ENCODE results near the gene ANKRD28. TPM values are rescaled to one million over a fixed set of nuclear protein-coding genes. Genes with fewer than 3 reads are reported as not detected.
"Not testable (repeated sequence)": the region's sequence is repeated elsewhere in the genome, so short reads cannot be mapped to it uniquely, and the experiment has no call there.

Gene ANKRD28
- total and polyA plus RNA-seq, 9 of the 15 experiments (the other 6 are each of a cell fraction or from before 2014, with no cell fraction given): 11.7 to 66.0 (median 36.7) TPM

GRCh38 chr3:15815696-15816095 is 17.9 kb upstream of the ANKRD28 start (continued):
- TF ChIP-seq REST (IDR thresholded peaks at IDR 0.05; ENCODE audit: borderline replicate concordance) (peak; percentile 51; the same call in 1 of the 2 replicates), REST (CRISPR knock-in tag; IDR thresholded peaks at IDR 0.05; ENCODE audit: low read depth) (no peak), KAT8 (IDR thresholded peaks at IDR 0.05; ENCODE audit: low read depth) (no peak)

- H3K9me3 ChIP-seq (replicated peaks; ENCODE audit: control insufficient read depth, insufficient read depth, low read depth, low read length); H4K20me1 ChIP-seq (replicated peaks; ENCODE audit: control insufficient read depth, insufficient read depth, low read length); H3K36me3 ChIP-seq (ENCODE audit: control insufficient read depth, insufficient read depth, low read length); BruUV-seq (replicated peaks); ATAC-seq; H3K27ac ChIP-seq (ENCODE audit: extremely low read depth, low read depth, low read length); H3K4me1 ChIP-seq (replicated peaks in 1 of 2; ENCODE audit: control insufficient read depth in 2 of 2, insufficient read depth in 2 of 2, low read length in 2 of 2); H3K9me1 ChIP-seq (ENCODE audit: control insufficient read depth, insufficient read depth, low read length); H3K4me2 ChIP-seq (ENCODE audit: insufficient read depth, low read length); H3K9ac ChIP-seq (ENCODE audit: insufficient read depth in 1 of 2, low read depth in 2 of 2, low read length in 2 of 2); H3K4me3 ChIP-seq; FAIRE-seq; DNase-seq (ENCODE audit: extremely low read depth in 1 of 4, low spot score in 3 of 4); H2AFZ ChIP-seq (ENCODE audit: low read depth, low read length); H3K27me3 ChIP-seq (ENCODE audit: control insufficient read depth in 2 of 2, insufficient read depth in 2 of 2, low read length in 2 of 2): not testable (repeated sequence)
- POLR2A ChIA-PET: interaction anchor here (0.7 to 1.3 kb wide), 3 partner anchors 12 to 34 kb away, joined by 3 to 5 read pairs (median 4); partner anchors contain the start of gene ANKRD28
- intact Hi-C loops (cut with micrococcal nuclease): loop anchor here (5.0 kb wide), 1 partner anchor 611 kb away; no protein-coding TSS in a partner anchor
- WGBS (ENCODE audit: insufficient coverage, low coverage, missing lambda C conversion rate): 70% methylated on average over 5 of the region's 5 CpGs
- peaks cover 53% of the 10 kb centered on the region for H3K79me2 ChIP-seq (ENCODE audit: control insufficient read depth, insufficient read depth, low read length)
- CTCF ChIA-PET (ENCODE audit: low intra/inter-chr PET ratio): interaction anchor here (0.6 to 2.6 kb wide), 2 partner anchors 182 to 262 kb away, joined by 6 to 26 read pairs; no protein-coding TSS in a partner anchor
- in situ Hi-C loops (cut with MboI): loop anchor here (10.0 kb wide), 1 partner anchor 362 kb away; the partner anchor contains the start of gene GALNT15
Measured at GRCh38 chr3:15813079-15813478, 15.3 kb upstream of the ANKRD28 start.

Data from K562 (cell line).